Activated naive CD4-positive, alpha-beta T cell (primary cell): ENCODE results near the gene LCE2A.

ENCODE experiments used
- DNase-seq, 4 experiments: peaks; one replicate each; lab custom pipeline; 2025; lab: John Stamatoyannopoulos, UW

The LCE2A gene

GRCh38 chr1:152743371-152744145 lies 45.4 kb downstream of the LCE2A start:
- DNase-seq: no peak

DNA sequence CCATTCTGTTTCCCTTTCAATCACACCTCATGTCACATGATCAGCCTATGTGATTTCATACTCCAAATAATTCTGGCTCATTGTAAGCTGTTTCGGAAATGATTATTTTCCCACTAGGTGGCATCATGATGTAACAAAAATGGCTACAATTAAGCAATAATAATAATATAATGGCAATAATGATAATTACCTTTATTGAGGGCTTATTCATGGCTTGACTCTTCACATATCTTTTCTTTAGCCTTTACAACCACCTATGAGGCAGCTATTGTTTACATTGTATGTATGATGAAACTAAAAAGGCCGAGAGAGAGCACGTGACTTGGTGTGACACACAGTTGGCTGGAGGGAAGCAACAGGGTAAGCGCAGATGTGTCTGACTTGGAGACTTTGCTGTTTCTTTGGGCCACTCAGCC lies 47.2 kb downstream of the LCE2A start:
- no peak for DNase-seq

DNA sequence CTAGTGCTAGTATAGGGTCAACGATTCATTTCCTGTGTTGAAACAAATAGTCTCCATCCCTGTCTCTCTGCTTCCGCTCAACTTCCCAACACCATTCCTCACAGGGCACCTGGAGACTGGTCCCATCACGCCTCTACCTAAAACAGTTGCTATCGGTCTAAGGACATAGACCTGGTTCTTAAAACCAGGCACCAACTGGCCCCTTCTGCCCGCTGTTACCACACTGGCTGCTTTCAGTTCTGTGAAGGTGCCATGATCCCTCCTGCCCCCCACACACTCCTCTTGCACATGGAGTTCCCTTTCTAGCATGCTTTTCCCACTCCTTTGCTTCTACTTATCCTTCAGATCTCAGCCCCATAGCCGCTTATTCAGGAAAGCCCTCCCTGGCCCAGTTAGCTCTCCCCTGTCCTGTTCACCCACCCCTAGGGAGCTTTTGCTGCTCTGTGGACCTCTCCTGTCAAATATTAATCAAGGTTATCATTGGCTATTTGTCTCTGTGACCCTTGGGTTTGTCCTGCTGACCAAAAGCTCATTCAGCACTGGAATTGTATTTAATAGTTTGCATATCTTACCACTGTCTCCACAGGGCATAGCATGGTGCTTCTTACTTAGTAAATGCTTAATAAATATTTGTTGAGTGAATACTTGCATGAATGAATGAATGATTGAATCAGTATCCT lies 47.8 kb downstream of the LCE2A start:
- DNase-seq: no peak

DNA sequence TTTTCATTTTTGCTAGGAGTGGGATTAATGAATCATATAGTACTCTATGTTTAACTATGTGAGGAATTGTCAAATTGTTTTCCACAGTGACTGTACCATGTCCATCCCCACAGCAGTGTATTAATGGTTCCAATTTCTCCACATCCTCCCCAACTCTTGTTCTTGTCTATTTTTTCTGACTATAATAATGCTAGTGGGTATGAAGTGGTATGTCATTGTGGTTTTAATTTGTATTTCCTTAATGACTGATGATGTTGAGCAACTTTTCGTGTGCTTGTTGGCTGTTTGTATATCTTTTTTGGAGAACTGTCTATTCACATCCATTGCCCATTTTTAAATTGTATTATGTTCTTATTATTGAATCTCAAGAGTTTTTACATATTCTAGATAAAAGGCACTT lies 49.7 kb downstream of the LCE2A start:
- DNase-seq: no peak
